Memory B cell (primary cell): ENCODE data around the gene S100A7.

Experiments used
- ATAC-seq: fragments of 150-1000 bp; cut with Tn5 transposase; 2 replicates; pipeline ENCODE4 v1.10.0; 2021; ENCODE audit warnings: low read depth, mild to moderate bottlenecking, moderate library complexity
- DNase-seq, 2 donors: peaks; one replicate each; pipeline ENCODE4 v3.0.0; 2022; ENCODE audit warnings: low spot score in 2 of 2
- H3K27ac Mint-ChIP-seq: one replicate; pipeline ENCODE4 v1.8.0; 2022; ENCODE audit warnings: mild to moderate bottlenecking, moderate library complexity, mixed read lengths
- H3K27me3 Mint-ChIP-seq: one replicate; pipeline ENCODE4 v1.8.0; 2022; ENCODE audit warnings: mixed read lengths
- H3K36me3 Mint-ChIP-seq: one replicate; pipeline ENCODE4 v1.8.0; 2022; ENCODE audit warnings: mild to moderate bottlenecking, mixed read lengths
- H3K4me1 Mint-ChIP-seq: one replicate; pipeline ENCODE4 v1.8.0; 2022; ENCODE audit warnings: mixed read lengths
- H3K4me3 Mint-ChIP-seq: one replicate; pipeline ENCODE4 v1.8.0; 2022; ENCODE audit warnings: mild to moderate bottlenecking, moderate library complexity, mixed read lengths
- H3K9me3 Mint-ChIP-seq: one replicate; pipeline ENCODE4 v1.8.0; 2022; ENCODE audit warnings: mixed read lengths

The S100A7 gene

DNA sequence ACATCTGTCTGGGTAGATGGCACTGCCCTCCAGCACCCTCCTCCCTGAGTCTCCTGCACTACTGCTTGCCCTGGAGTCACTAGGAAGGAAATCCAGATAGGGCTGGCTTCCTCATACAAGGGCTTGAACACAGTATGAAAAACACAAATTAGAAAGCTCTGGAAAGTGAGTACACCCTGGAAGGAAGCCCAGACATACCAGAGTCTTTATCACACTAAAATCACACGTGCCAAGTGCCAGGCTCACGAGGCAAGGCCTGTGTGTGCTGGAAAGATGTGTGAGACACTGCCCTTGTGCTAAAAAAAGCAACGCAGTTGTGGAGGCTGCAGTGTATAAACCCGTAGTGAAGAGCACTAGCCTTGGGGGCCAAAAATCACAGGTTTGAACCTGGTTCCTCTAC, 28.3 kb upstream of the S100A7 start:
- Mint-ChIP-seq H3K4me1 (peaks cover 6% of the 10 kb centered on the region), H3K27me3 (peaks cover 23% of the 10 kb centered on the region), H3K36me3 (no peaks in the 10 kb centered on the region), H3K27ac (no peak overlapping the region), H3K9me3 (no peaks in the 10 kb centered on the region), H3K4me3 (no peak overlapping the region)
- no peak for ATAC-seq
- DNase-seq: no peak

DNA sequence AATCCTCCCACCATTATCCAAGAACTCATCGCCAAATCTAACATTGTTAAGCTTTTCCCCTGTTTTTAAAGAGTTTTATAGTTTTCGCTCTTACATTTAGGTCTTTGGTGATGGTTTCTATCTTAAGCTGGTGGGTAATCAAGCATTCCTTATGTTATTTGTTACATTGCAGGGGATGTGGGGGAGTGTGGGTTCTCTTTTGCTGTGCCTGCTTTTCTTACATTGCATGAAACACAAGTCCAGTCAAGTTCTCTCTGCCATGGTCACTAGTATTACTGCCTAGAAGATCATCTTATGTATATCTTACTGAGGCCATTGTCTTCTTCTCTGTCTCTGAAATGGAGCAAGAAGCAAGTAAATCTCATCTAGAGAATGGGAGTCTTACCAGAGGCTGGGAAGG, 27.3 kb upstream of the S100A7 start:
- H3K4me1 Mint-ChIP-seq: peaks cover 6% of the 10 kb centered on the region
- no peak overlapping the region for H3K4me3 Mint-ChIP-seq
- no peak overlapping the region for H3K27ac Mint-ChIP-seq
- no peaks in the 10 kb centered on the region for H3K9me3 Mint-ChIP-seq
- ATAC-seq (no peak), DNase-seq (no peak)
- H3K27me3 Mint-ChIP-seq: peaks cover 26% of the 10 kb centered on the region
- no peaks in the 10 kb centered on the region for H3K36me3 Mint-ChIP-seq

DNA sequence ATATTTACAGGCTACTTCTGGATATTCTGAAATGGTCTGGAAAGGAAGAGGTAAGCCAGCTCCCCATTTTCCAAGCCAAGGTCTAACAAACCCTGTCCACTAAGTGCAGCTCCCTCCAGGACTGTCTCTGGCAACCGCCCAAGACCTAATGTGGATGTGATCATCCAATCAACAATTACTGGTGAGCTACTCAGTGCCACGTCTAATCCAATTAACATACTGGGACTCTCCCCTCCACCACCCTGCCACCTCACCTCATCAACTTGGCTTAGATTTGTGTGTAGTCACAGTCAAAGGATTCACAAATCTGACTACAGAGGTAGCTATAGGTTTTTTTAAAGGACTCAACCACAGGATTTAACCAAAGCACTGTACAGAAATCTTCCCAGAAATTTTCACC, 25.4 kb upstream of the S100A7 start:
- H3K27me3 Mint-ChIP-seq: peaks cover 24% of the 10 kb centered on the region
- no peak for ATAC-seq

DNA sequence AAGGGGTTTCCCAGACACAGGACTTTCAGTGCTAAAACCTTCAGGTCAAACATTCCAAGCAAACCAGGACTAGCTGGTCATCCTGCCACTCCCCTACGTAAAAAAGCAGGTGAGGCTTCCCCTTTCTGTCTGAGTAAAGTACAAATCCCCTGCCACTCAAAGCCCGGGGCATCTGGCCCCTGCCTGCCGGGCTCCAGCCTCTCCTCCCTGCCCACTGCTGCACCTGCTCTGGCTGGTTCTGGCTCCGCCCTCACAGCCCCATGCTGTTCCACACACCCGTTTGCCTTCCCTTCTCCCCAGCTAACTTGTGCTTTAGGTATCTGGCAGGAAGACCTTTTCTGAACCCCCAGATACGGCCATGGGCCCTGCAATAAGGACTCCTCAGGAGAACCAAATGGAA, 23.3 kb upstream of the S100A7 start:
- ATAC-seq (no peak), DNase-seq (no peak)
- Mint-ChIP-seq H3K4me3 (no peak overlapping the region), H3K27me3 (peaks cover 31% of the 10 kb centered on the region), H3K27ac (no peak overlapping the region), H3K9me3 (no peaks in the 10 kb centered on the region), H3K36me3 (no peaks in the 10 kb centered on the region), H3K4me1 (no peaks in the 10 kb centered on the region)

More for the DNA sequence above, 25.4 kb upstream of the S100A7 start:
- Mint-ChIP-seq H3K4me3 (no peak overlapping the region), H3K4me1 (peaks cover 3% of the 10 kb centered on the region), H3K36me3 (no peaks in the 10 kb centered on the region), H3K27ac (no peak overlapping the region), H3K9me3 (no peaks in the 10 kb centered on the region)
- no peak for DNase-seq

DNA sequence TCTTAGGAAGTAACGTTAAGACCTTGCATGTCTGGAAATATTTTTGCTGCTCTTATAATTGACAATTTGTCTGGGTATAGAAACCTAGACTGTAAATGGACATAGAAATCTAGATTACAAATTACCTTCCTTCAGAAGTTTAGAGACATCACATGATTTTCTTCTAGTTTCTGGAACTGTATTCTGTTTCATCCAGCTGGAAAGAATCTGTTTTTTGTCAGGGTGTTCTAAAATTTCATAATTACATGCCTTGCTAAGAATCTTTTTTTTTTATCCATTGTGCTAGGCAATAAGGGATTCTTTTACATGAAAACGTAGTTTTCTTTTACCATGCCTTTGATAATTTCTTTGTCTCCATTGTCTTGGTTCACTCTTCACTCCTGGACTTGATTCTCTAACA, 20.7 kb upstream of the S100A7 start:
- Mint-ChIP-seq H3K4me1 (no peaks in the 10 kb centered on the region), H3K27me3 (peaks cover 23% of the 10 kb centered on the region), H3K9me3 (no peaks in the 10 kb centered on the region), H3K4me3 (no peak overlapping the region), H3K27ac (no peak overlapping the region), H3K36me3 (no peaks in the 10 kb centered on the region)
- DNase-seq: no peak
- ATAC-seq: no peak

- peaks cover 23% of the 10 kb centered on the region for H3K27me3 Mint-ChIP-seq
- ATAC-seq: no peak
Observed at GRCh38 chr1:153478692-153479618, 18.5 kb upstream of the S100A7 start.

GRCh38 chr1:153478047-153478691, 17.7 kb upstream of the S100A7 start:
- Mint-ChIP-seq H3K9me3 (peaks cover 2% of the 10 kb centered on the region), H3K36me3 (no peaks in the 10 kb centered on the region), H3K27ac (no peak overlapping the region), H3K4me3 (no peak overlapping the region), H3K27me3 (peaks cover 21% of the 10 kb centered on the region), H3K4me1 (no peaks in the 10 kb centered on the region)
- ATAC-seq: no peak
- no peak for DNase-seq

More at GRCh38 chr1:153478692-153479618, 18.5 kb upstream of the S100A7 start:
- Mint-ChIP-seq H3K4me3 (no peak overlapping the region), H3K9me3 (no peaks in the 10 kb centered on the region), H3K36me3 (no peaks in the 10 kb centered on the region), H3K4me1 (no peaks in the 10 kb centered on the region), H3K27ac (no peak overlapping the region)
- DNase-seq: no peak

GRCh38 chr1:153476491-153477093, 16.1 kb upstream of the S100A7 start:
- DNase-seq (no peak), ATAC-seq (no peak)
- H3K4me1 Mint-ChIP-seq: no peaks in the 10 kb centered on the region
- H3K27ac Mint-ChIP-seq: no peak overlapping the region
- peaks cover 3% of the 10 kb centered on the region for H3K36me3 Mint-ChIP-seq
- H3K27me3 Mint-ChIP-seq: peaks cover 17% of the 10 kb centered on the region
- H3K4me3 Mint-ChIP-seq: no peak overlapping the region
- peaks cover 10% of the 10 kb centered on the region for H3K9me3 Mint-ChIP-seq

DNA sequence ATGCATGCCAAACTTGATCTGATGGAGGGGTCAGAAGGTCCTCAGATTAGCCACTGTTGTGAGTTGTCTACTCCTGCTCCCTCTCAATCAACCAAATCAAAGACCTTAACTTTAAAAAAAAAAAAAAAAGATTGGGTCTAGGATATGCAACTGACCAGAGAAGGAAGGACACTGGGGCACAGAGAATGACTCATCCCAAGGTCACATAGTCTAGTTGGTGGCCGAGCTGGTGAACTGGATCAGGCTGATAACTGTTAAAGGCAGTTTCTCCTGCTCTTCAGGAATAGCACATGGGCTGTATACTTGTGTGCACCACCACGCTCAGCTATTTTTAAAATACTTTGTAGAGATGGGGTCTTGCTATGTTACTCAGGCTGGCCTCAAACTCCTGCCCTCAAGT, 14.8 kb upstream of the S100A7 start:
- no peak for DNase-seq
- no peak for ATAC-seq
- peaks cover 16% of the 10 kb centered on the region for H3K9me3 Mint-ChIP-seq
- H3K4me3 Mint-ChIP-seq: no peak overlapping the region
- no peaks in the 10 kb centered on the region for H3K4me1 Mint-ChIP-seq
- no peak overlapping the region for H3K27ac Mint-ChIP-seq
- peaks cover 6% of the 10 kb centered on the region for H3K36me3 Mint-ChIP-seq
- peaks cover 16% of the 10 kb centered on the region for H3K27me3 Mint-ChIP-seq

DNA sequence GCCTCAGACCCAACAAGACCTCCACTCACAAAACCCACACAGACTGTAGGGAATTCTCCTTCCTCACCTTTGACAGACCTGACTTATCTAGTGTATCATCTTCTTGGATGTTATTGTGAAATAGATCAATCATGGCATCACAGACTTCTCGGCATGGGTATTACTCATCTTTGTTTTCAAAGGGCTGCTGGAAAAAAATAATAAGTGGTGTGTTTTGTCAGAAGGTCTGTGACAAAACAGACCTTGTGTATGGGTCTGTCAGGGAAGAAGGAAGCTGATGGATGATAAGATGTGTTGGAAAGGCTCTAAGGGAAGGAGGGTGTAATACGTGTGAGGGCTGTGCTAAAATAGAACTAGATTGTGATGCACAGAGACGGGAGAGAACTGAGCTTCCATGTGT, 13.9 kb upstream of the S100A7 start:
- Mint-ChIP-seq H3K27ac (no peak overlapping the region), H3K9me3 (peaks cover 16% of the 10 kb centered on the region), H3K36me3 (peaks cover 6% of the 10 kb centered on the region), H3K4me1 (no peaks in the 10 kb centered on the region), H3K4me3 (no peak overlapping the region), H3K27me3 (peaks cover 19% of the 10 kb centered on the region)
- DNase-seq: no peak
- no peak for ATAC-seq

- Mint-ChIP-seq H3K9me3 (peaks cover 16% of the 10 kb centered on the region), H3K36me3 (peaks cover 6% of the 10 kb centered on the region), H3K4me1 (no peaks in the 10 kb centered on the region), H3K27ac (no peak overlapping the region), H3K4me3 (no peak overlapping the region), H3K27me3 (peaks cover 24% of the 10 kb centered on the region)
- ATAC-seq (no peak), DNase-seq (no peak)
Observed at GRCh38 chr1:153470707-153471106, 10.3 kb upstream of the S100A7 start.

- peaks cover 6% of the 10 kb centered on the region for H3K9me3 Mint-ChIP-seq
- H3K27ac Mint-ChIP-seq: no peak overlapping the region
- ATAC-seq (no peak), DNase-seq (no peak)
- H3K36me3 Mint-ChIP-seq: peaks cover 2% of the 10 kb centered on the region
- no peaks in the 10 kb centered on the region for H3K4me1 Mint-ChIP-seq
- H3K27me3 Mint-ChIP-seq: peaks cover 23% of the 10 kb centered on the region
- H3K4me3 Mint-ChIP-seq: no peak overlapping the region
Observed at GRCh38 chr1:153466908-153467307, 6.5 kb upstream of the S100A7 start.

DNA sequence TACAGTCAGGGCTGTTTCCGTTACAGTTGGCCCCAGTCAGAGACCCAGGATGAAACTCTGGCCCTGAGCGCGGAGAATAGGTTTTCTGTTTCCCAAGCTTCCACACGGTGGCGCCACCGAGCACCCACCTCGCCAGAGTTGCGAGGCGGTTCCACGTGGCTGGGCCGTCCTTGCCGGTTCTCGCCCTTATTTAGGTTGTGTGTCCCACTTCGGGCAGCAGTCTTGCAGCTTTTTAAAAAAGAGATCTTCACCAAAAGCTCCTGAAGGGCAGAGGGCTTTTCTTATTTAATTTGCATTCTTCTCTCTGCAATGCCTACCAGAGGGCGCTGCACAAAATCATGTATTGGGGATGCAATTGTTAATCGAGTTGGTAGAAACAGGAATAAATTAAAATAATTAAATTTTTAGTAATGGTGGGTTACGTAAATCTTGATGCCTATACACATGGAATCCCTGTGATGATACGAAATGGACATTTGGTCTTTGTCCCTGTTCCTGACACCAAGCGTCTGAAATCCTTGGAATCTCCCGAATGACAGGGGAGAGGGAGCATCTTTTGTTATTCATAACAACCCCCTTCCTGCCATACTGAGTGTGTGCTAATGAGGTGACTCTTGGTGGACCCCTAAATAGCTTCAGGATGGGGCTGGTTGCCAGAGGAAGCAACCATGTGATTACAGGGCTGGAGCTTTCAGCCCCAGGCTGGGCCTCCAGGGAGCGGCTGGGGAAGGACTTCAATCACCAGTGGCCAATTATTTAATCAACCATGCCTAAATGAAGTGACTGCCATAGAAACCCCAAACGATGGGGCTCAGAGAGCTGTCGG, 5.6 kb upstream of the S100A7 start:
- Mint-ChIP-seq H3K9me3 (peaks cover 6% of the 10 kb centered on the region), H3K4me3 (no peak overlapping the region), H3K27me3 (peaks cover 26% of the 10 kb centered on the region), H3K36me3 (peaks cover 2% of the 10 kb centered on the region), H3K27ac (no peak overlapping the region), H3K4me1 (no peaks in the 10 kb centered on the region)
- DNase-seq (peak; percentile 50 to 60), ATAC-seq (peak; percentile 75)
